GM18499 (cell line): Measurements from ENCODE around the gene CMTM4.

Experiments
- ATAC-seq: cut with Tn5 transposase; IDR thresholded peaks from one replicate; pipeline ENCODE4 v1.9.1; 2021; ENCODE audit warnings: moderate number of reproducible peaks; ENCODE audit not compliant: insufficient read depth, unreplicated experiment

The CMTM4 gene

GRCh38 chr16:66696669-66697630, at the start of gene CMTM4:
TSS of gene CMTM4 (minus strand) at chr16:66696743. CDS start at chr16:66696525, 218 bp downstream.
- no peak for ATAC-seq

- ATAC-seq: no peak
These were observed 49.5 kb upstream of the CMTM4 start for GRCh38 chr16:66746048-66746447.

- no peak for ATAC-seq
These were observed 45.6 kb upstream of the CMTM4 start for GRCh38 chr16:66741950-66742808.

DNA sequence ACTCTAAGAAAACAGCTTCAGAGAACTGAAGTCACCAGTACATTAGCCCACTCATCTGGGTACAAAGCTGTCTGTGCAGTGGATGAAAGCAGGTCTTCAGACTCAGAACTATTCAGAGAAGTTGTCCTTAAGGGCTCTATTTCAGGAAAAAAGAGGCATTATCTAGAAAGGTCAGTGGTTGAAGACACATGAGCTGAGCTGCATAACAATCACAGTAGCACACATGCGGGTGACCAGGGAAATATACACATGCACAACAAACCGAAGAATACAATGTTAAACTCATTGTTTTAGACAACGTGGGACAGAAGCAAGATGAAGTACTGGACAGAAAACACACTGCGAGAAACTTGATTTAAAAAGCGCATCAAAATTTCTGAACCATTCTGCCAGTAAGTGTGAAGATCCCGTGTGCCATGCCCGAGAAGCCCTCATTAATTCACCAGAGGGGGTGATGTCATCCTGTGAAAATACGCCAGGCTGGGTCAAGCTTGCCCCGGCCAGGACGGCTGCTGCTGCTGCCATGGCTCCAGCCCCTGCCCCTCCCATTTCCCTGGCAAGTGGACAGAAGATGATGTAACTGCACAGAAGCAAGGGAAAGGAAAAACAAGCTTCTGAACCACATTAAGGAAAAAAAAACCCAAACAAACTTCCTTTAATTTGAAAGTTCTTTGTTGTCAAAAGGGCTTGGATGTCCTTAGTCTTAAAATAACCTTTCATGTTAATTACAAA, 44.8 kb upstream of the CMTM4 start:
- no peak for ATAC-seq

GRCh38 chr16:66740533-66740932, 44.0 kb upstream of the CMTM4 start:
- ATAC-seq: no peak

DNA sequence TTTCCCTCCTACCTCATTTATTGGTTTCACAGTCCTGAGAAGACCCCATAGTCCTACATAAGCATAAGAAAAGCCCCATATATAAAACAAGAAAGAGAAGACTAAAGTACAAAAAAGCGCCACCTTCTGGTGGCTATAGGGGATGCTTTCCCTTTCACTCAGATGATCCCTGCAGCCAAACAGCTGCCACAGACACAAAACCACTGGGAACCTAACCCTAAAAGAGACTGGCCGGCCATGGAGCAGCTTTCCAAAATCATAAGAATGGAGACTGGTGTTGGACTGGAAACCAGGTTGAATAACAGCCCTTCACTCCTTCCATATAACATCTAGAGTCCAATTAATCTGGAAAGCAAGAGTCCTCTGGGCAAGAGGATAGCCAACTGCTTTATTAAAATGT, 43.5 kb upstream of the CMTM4 start:
- ATAC-seq: no peak

GRCh38 chr16:66735891-66736290, 39.3 kb upstream of the CMTM4 start:
- no peak for ATAC-seq

GRCh38 chr16:66731101-66731500, 34.6 kb upstream of the CMTM4 start:
- ATAC-seq: no peak

- ATAC-seq: no peak
These were observed 32.3 kb upstream of the CMTM4 start for GRCh38 chr16:66728804-66729203.

GRCh38 chr16:66728117-66728787, 31.7 kb upstream of the CMTM4 start:
- no peak for ATAC-seq

- ATAC-seq: no peak
These were observed 24.2 kb upstream of the CMTM4 start for GRCh38 chr16:66720766-66721165.

DNA sequence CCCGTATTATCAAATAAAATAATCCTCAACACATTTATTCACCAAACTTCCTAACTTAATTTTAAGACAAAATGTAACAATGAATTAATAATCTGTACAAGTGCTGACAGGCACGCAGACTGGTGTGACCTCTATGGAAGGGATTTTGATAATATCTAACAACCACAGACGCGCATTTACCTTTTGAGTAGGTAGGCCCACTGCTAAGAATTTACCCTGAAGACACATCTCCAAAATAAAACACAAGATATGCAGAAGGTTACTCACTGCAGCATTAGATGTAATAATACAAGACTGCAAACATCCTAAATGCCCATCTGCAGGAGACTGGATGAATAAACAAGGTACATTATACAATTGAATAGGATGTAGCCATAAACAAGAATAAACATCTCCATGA, 22.7 kb upstream of the CMTM4 start:
- no peak for ATAC-seq

GRCh38 chr16:66717776-66718175, 21.2 kb upstream of the CMTM4 start:
- no peak for ATAC-seq

GRCh38 chr16:66717112-66717675, 20.7 kb upstream of the CMTM4 start:
- ATAC-seq: no peak

- ATAC-seq: no peak
These were observed 18.2 kb upstream of the CMTM4 start for GRCh38 chr16:66714654-66715307.

DNA sequence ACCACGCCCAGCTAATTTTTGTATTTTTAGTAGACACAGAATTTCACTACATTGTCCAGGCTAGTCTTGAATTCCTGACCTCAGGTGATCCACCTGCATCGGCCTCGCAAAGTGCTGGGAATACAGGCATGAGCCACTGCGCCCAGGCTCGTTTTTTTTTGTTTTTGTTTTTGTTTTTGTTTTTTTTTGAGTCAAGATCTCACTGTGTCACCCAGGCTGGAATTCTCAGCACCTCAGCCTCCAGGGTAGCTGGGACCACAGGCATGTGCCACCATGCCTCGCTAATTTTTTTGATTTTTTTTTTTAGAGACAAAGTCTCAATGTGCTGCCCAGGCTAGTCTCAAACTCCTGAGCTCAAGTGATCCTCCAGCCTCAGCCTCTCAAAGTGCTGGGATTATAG, 17.5 kb upstream of the CMTM4 start:
- ATAC-seq: no peak

DNA sequence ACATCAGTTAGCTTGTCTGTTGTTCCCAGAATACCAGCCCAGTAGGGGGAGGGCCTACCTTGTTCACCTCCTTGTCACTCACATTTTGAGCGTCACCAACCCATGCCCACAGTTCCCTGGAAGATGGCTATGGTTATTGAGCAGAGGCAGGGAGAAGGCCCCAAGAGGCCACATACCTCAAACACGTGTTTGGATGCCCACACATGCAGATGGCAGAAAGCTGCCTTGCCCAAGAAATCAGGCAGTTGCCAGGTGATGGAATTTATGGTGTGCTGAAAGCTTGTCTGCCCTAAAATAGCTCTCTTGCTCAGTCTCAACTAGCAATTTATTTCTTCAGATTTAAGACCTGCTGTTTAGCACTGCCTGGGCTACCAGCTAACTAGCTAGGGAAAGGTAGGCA, 16.5 kb upstream of the CMTM4 start:
- no peak for ATAC-seq

DNA sequence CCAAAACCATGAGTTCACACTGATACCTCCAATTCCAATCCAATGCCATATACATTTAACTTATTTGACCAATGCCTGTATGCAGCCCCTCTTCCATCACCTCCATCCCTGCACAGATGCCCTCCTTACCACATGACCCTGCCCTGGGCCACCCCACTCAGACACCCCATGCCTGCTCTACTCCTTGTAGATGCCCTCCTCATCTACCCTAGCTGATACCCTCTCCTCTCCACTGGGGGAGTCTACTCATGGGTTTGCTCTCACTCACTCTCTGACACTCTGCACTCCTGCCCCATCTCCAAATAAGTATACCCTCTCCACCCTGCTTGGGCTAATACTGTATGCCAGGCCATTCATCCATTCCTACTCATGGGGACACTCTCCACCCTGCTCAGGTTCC, 16.0 kb upstream of the CMTM4 start:
- ATAC-seq: no peak

- no peak for ATAC-seq
These were observed 15.0 kb upstream of the CMTM4 start for GRCh38 chr16:66711581-66711980.
